ENCODE measurements around the gene SHISA5.
A peak's percentile ranks its signal among the peaks of the same experiment; 100 is the strongest.
"Not testable (repeated sequence)": the region's sequence is repeated elsewhere in the genome, so short reads cannot be mapped to it uniquely, and the experiment has no call there.

The SHISA5 gene

GRCh38 chr3:48477959-48478520 lies 25.9 kb downstream of the SHISA5 start:
- no peak for DNase-seq (ENCODE audit: low read depth, low spot score)

DNA sequence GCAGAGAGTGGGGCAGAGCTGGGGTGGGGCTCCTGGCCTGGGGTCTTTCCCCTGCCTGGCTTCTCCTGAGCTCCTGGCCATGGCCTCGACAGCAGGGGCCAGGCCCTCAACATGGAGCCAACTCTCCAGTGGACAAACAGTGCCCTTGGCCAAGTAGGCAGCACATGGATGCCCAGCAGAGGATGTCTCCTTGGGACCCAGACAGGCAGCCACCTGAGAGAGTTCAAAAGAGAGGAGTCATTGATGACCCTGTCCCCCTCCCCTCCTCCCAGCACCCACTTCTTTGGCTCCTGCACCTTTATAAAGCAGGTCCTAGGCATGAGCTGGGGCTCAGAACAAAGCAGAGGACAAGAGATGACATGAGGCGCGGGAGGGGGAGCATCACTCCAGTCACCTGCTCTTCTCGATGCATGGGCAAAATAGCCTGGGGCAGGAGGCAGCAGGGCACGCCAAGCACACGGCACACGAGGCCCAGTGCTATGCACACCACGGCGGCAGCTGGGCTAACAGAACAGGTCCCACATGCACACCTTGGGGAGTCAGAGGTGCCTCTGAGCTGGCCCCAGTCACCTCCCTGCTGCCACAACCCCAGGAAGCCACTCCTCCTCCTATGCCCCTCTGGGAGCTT lies 27.4 kb downstream of the SHISA5 start:
- no peak for DNase-seq (ENCODE audit: low read depth, low spot score)

- DNase-seq (ENCODE audit: low read depth, low spot score) = no peak
Observed at GRCh38 chr3:48475188-48475587, 28.8 kb downstream of the SHISA5 start.

GRCh38 chr3:48474619-48475018 lies 29.4 kb downstream of the SHISA5 start:
- DNase-seq (ENCODE audit: low read depth, low spot score) = no peak

DNA sequence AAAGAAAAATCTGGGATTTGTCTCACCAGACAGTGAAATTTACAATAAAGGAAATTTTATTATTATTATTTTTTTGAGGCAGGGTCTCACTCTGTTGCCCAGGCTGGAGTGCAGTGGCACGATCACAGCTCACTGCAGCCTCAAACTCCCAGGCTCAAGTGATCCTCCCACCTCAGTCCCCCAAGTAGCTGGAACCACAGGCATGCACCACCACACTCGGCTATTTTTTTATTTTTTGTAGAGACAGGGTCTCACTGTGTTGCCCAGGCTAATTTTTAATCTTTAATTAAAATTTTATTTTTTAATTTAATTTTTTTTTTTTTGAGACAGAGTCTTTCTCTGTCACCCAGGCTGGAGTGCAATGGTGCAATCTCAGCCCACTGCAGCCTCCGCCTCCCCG lies 29.9 kb downstream of the SHISA5 start:
- not testable (repeated sequence) for DNase-seq (ENCODE audit: low read depth, low spot score)

DNA sequence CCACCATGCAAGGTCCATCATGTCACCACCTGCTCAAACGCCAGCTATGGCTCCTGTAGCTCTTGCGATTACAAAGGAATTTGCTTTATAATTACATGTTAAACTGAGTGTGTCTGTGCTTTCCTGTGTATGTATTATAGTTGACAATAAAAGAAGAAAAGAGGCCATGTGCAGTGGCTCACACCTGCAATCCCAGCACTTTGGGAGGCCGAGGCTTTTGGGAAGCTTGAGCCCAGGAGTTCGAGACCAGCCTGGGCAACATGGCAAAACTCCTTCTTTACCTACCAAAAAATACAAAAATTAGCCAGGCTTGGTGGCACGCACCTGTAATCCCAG lies 30.4 kb downstream of the SHISA5 start:
- no peak for DNase-seq (ENCODE audit: low read depth, low spot score)

DNA sequence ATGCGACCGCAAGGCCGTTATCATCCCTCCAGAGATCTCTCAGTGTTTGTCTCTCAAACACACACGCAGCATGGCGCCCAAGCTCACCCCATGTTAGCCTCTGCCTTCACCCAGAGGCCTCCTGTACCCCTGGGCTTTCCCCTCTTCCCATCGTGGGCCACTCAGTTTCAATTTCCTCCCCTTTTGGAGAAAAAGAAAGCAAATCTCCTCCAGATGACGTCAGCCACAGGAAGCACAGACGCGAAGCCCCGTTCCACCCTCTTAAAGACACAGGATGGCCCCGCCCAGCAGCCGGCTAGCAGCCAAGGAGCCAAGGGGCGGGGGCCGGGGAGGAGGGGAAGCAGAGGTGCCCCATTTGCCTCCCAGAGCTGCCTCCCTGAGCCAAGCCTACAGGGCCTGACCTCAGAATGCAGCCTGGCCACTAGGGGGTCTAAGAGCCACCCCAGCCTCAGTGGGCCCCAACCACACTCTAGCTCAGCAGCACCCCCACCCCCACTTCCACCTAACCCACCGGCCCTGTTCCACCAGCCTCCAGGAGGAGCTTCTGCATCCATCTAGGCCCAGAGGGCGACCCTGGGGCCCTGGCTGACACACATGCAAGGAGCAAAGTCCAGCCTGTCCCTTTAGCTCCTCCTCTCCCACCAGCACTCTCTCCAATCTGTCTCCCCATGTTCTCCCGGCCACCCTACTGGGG lies 30.9 kb downstream of the SHISA5 start:
- DNase-seq (ENCODE audit: low read depth, low spot score) = peak; percentile 74

- no peak for DNase-seq (ENCODE audit: low read depth, low spot score)
Observed at GRCh38 chr3:48472673-48472922, 31.4 kb downstream of the SHISA5 start.

DNA sequence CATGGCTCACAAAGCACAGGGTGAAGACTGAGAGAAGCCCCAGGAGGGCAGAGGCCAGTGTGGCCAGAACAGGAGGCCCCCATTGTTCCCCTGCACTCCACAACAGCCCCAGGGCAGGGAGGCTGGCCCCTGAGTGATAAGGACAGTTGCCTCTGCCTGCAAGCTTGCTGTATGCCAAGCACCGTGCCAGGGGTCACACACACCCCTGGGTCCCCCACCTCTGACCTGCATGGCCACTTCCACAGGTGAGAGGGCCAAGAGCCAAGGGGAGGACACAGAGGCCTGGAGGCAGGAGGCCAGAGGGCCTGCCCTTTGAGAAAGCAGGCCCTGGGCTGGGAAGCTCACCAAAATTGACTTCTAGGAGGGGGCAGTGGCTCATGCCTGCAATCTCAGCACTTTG lies 33.7 kb downstream of the SHISA5 start:
- DNase-seq (ENCODE audit: low read depth, low spot score) = no peak

- no peak for DNase-seq (ENCODE audit: low read depth, low spot score)
Observed at GRCh38 chr3:48469046-48469915, 34.7 kb downstream of the SHISA5 start.

GRCh38 chr3:48468329-48468731 lies 35.6 kb downstream of the SHISA5 start:
- no peak for DNase-seq (ENCODE audit: low read depth, low spot score)

GRCh38 chr3:48467473-48468267 lies 36.3 kb downstream of the SHISA5 start:
- DNase-seq (ENCODE audit: low read depth, low spot score) = no peak

DNA sequence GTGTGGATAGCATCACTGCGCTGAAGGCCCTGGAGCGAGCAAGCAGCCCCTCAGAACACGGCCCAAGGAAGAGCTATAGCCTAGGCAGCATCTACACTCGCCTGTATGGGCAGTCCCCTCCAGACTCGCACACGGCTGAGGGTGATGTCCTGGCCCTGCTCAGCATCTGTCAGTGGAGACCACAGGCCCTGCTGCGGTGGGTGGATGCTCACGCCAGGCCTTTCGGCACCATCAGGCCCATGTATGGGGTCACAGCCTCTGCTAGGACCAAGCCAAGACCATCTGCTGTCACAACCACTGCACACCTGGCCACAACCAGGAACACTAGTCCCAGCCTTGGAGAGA lies 36.9 kb downstream of the SHISA5 start:
- no peak for DNase-seq (ENCODE audit: low read depth, low spot score)

- no peak for DNase-seq (ENCODE audit: low read depth, low spot score)
Observed at GRCh38 chr3:48466386-48467109, 37.4 kb downstream of the SHISA5 start.

- DNase-seq (ENCODE audit: low read depth, low spot score) = peak; percentile 98
Observed at GRCh38 chr3:48465531-48466378, 38.2 kb downstream of the SHISA5 start.

DNA sequence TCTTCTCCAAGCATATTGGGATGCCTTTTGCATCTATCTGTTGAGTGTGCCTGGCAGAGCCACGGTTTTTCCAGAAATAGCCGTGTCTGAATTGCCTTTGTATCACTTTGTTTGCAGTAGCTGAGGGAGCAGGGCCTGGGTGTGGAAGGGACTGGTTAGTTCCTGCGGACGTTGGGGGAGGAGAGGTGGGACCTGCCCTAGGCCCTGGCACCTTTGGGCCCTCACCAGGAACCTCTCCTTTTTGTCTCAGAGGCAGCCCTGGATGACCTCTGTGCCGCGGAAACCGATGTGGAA lies 38.8 kb downstream of the SHISA5 start:
- DNase-seq (ENCODE audit: low read depth, low spot score) = no peak

GRCh38 chr3:48464713-48465221 lies 39.2 kb downstream of the SHISA5 start:
- DNase-seq (ENCODE audit: low read depth, low spot score) = no peak

- no peak for DNase-seq (ENCODE audit: low read depth, low spot score)
Observed at GRCh38 chr3:48463703-48464102, 40.3 kb downstream of the SHISA5 start.

DNA sequence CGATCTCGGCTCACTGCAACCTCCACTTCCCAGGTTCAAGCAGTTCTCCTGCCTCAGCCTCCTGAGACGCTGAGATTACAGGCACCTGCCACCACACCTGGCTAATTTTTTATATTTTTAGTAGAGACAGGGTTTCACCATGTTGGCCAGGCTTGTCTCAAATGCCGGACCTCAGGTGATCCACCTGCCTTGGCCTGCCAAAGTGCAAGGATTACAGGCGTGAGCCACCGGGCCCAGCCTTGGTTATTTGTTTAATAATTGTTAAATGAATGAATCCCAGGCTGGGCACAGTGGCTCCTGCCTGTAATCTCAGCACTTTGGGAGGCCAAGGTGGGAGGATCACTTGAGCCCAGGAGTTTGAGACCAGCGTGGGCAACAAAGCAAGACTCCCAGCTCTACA lies 42.2 kb downstream of the SHISA5 start:
- not testable (repeated sequence) for DNase-seq (ENCODE audit: low read depth, low spot score)

GRCh38 chr3:48460517-48460902 lies 43.5 kb downstream of the SHISA5 start:
- DNase-seq (ENCODE audit: low read depth, low spot score) = no peak
